Measurements from ENCODE around the gene EAF1. TPM values are rescaled to one million over a fixed set of nuclear protein-coding genes. Genes with fewer than 3 reads are reported as not detected.

Gene EAF1
- 8.5 and 15.6 TPM in 2 replicates for total RNA-seq

GRCh38 chr3:15427182-15427880 lies at the start of gene EAF1, which contains the start of gene METTL6:
Gene EAF1 (plus strand): TSS chr3:15427598. CDS start chr3:15427780, 182 bp downstream.
Gene METTL6 (minus strand): TSS chr3:15427544. CDS start chr3:15426511, 1,033 bp downstream.

Other genes starting within 250 kb of the EAF1 start
- gene CAPN7, start 221.4 kb upstream of the EAF1 start, total RNA-seq, result 21.8 and 29.2 TPM in 2 replicates
- 11.6 and 23.8 TPM in 2 replicates for gene SH3BP5, start 95.0 kb upstream of the EAF1 start, total RNA-seq
- 16.1 and 25.3 TPM in 2 replicates for gene METTL6, start 54 bp upstream of the EAF1 start, total RNA-seq
- 0.36 and 1.3 TPM in 2 replicates for gene COLQ, start 94.1 kb downstream of the EAF1 start, total RNA-seq
- gene HACL1, start 174.0 kb downstream of the EAF1 start, total RNA-seq, result 10.5 and 14.3 TPM in 2 replicates
- 19.0 and 35.3 TPM in 2 replicates for gene BTD, start 174.1 kb downstream of the EAF1 start, total RNA-seq

All from cardiac atrium fibroblast (primary cell).